Kidney (tissue), 14 donors: ENCODE measurements around the gene CCDC74A. TPM values are rescaled to one million over a fixed set of nuclear protein-coding genes. Genes with fewer than 3 reads are reported as not detected.
"Not testable (repeated sequence)": the region's sequence is repeated elsewhere in the genome, so short reads cannot be mapped to it uniquely, and the experiment has no call there.

Source experiments
- DNase-seq, 5 donors: peaks; one replicate each; pipeline ENCODE4 v3.0.0-alpha.2; 2013 to 2020
- FAIRE-seq: peaks from 2 replicates; lab custom pipeline; 2012; peaks lifted over from hg19 to GRCh38; lab: Jason Lieb, UNC
- H3K27ac ChIP-seq, 2 donors: one replicate each; pipeline ENCODE4 v1.7.0; 2013; ENCODE audit warnings: low read depth in 2 of 2, low read length in 2 of 2, inconsistent platforms in 1 of 2
- H3K27me3 ChIP-seq: one replicate; pipeline ENCODE4 v1.7.1; 2013; ENCODE audit warnings: low read length, inconsistent platforms; ENCODE audit not compliant: control insufficient read depth, insufficient read depth
- H3K36me3 ChIP-seq, 3 donors: one replicate each; pipeline versions ENCODE4 v1.7.0 to v1.7.1; 2013; ENCODE audit warnings: low read length in 3 of 3, control low read depth in 1 of 3, inconsistent platforms in 1 of 3; ENCODE audit not compliant: insufficient read depth in 3 of 3, control insufficient read depth in 2 of 3
- H3K4me1 ChIP-seq, 3 donors: one replicate each; pipeline versions ENCODE4 v1.7.0 to v1.7.1; 2013; ENCODE audit warnings: low read length in 3 of 3, inconsistent platforms in 1 of 3, low read depth in 1 of 3; ENCODE audit not compliant: control insufficient read depth in 2 of 3, insufficient read depth in 2 of 3
- H3K4me3 ChIP-seq, 3 donors: one replicate each; pipeline versions ENCODE4 v1.7.0 to v1.8.1; 2013; ENCODE audit warnings: low read length in 3 of 3, control low read depth in 1 of 3, inconsistent platforms in 1 of 3
- H3K9ac ChIP-seq, 3 donors: one replicate each; pipeline versions ENCODE4 v1.7.0 to v1.7.1; 2013; ENCODE audit warnings: low read length in 3 of 3, control low read depth in 1 of 3, inconsistent platforms in 1 of 3
- H3K9me3 ChIP-seq, 3 donors: one replicate each; pipeline versions ENCODE4 v1.7.0 to v1.7.1; 2013; ENCODE audit warnings: low read length in 3 of 3, control low read depth in 1 of 3, inconsistent platforms in 1 of 3; ENCODE audit not compliant: control insufficient read depth in 2 of 3, insufficient read depth in 1 of 3
- intact Hi-C: fragments of 100-400 bp; cut with DNase I; formaldehyde crosslinking; loops from one replicate; pipeline ENCODE4 v1.11.1; 2022
- polyA plus RNA-seq: library from polyadenylated mRNA; stranded (reverse); fragments of 350-450 nt; fragmentation: Illumina TruSeq; extraction: RNeasy Lipid Tissue Mini Kit (QIAGEN cat#74804); gene quantifications from one replicate; pipeline ENCODE4 v1.2.3, GENCODE V29; 2014; ENCODE audit warnings: low read depth, low replicate concordance; ENCODE audit not compliant: insufficient read depth
- total RNA-seq: library from RNA; stranded (reverse); fragmentation: NEBNext Ultra II Directional; extraction: Animal tissue kit (Norgen Biotek cat#: 25700); gene quantifications from one replicate; pipeline ENCODE4 v1.2.1, GENCODE V29; 2021
- TF ChIP-seq, protein P1 (sequence below): IDR thresholded peaks from 3 replicates; pipeline ENCODE4 v1.5.1; 2012; ENCODE audit warnings: mild to moderate bottlenecking, moderate library complexity, borderline replicate concordance; ENCODE audit not compliant: insufficient read depth; ENCODE audit errors: extremely low read depth
- donor health status: control.
- donor health status: control.
- donor health status: control.
- donor health status: control.
- donor health status: control.
- donor health status: DM: yes; HTN: yes; CAD: no.
- donor health status: Normal renal cell carcinoma (clear cell type).

CCDC74A gene
- total and polyA plus RNA-seq, 2 donors from 2014 or later: 9.5 to 10.5 TPM

DNA sequence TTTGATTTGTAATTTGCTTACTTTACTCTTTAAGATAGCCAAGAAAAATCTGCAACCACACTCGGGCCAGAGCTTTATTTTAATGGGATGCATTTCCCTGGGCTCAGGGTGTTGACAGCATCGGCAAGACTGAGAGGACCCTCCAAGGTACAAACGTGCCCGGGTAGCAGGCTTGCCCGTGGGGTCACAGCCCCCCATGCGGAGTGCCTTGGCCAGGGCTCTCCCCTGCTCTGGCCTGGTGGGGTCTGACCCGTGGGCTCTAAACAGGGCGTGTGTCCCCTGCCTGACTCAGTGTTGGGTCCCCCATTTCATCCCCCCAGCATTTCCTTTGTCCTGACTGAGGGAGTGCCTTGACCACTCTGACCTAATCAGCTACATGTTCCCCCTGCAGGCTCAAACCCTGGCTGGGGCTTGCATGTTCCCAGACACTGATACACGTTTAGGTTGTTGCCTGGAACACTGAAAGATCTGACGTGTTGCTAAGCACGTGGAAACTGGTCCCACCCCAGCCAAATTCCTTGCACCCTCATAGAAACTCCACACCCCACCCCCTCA, 42.7 kb upstream of the CCDC74A start:
- H3K9me3 ChIP-seq, H3K4me3 ChIP-seq, H3K36me3 ChIP-seq, H3K27ac ChIP-seq, DNase-seq, H3K27me3 ChIP-seq, H3K4me1 ChIP-seq, FAIRE-seq, H3K9ac ChIP-seq: not testable (repeated sequence)
- intact Hi-C loops: loop anchor here (10.0 kb wide), 1 partner anchor 1300 kb away; the partner anchor contains the start of genes MZT2B and SMPD4

DNA sequence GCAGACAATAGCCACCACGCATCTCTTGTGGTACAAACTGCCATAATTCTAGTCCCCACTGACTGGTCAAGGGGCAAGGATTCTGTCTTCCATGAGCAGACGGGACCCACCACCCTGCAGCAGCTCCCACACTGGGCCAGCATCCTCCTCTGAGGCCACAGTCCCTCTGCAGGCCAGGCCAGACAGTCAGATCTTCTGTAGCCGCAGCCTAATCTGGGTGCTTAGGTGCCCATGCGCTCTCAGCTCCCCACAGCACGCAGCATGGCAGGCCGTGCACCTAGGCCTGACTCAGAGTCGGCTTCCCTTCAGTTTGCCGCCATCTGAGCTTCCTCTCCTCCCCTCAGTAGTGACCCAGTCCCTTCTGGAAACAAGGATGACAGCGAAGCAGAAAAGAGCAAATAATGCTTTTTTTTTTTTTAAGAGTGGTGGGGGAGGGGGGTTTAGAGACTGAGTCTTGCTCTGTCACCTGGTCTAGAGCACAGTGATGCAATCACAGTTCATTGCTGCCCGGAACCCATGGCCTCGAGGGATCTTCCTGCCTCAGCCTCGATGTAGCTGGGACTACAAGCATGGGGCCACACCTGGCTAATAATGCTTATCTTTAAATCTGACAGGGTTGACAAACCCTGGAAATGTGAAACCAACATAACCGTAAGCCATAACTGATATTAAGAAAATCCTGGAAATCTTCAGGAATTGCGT, 41.3 kb upstream of the CCDC74A start:
- H3K27ac ChIP-seq, H3K4me1 ChIP-seq, H3K27me3 ChIP-seq, H3K9me3 ChIP-seq, H3K4me3 ChIP-seq, FAIRE-seq, H3K36me3 ChIP-seq, H3K9ac ChIP-seq: not testable (repeated sequence)
- peak in 1 of 5 donors; percentile 24 for DNase-seq
- intact Hi-C loops: loop anchor here (10.0 kb wide), 1 partner anchor 1302 kb away; the partner anchor contains the start of genes MZT2B and SMPD4

DNA sequence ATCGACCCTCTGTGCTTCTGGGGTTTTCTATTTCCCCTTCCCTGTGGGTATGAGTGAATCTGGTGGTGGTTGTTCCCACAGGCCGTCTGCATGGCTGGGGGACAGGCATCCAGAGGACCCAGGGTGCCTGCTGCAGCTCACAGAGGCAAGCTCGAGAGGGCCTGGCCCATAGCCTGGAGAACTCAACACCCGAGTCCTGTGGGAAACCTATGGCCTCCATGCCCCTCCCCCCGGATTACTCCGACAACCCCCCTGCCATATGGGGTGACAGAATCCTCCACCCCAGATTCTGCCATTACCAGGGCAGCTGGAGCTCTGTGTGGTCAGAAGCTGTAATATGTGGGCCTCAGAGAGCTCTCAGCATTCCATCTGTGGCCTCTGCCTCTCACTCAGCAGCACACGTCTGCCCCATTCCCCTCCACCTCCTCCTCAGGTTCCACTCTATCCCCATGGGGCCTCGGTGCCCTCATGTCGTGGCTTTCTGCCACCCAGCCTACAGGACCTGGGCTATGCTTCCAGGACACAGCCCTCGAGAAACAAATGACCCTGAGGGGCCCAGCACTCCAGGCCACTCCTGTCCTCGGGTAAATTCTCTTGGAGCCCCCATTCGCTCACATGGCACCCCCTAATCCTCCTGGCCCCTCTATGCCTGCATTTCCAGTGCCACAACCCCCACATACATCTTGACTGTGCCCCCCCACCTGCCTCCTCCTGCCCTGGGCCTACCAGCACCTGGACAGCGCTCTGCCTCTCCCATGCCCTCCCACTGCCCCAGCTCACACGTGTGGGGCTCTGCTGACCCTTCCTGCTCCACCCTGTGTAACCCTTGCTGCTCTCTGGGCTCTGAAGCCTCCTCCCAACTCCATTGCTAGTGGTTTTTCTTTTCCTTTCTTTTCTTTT, 39.1 kb upstream of the CCDC74A start:
- TF ChIP-seq, protein P1, sequence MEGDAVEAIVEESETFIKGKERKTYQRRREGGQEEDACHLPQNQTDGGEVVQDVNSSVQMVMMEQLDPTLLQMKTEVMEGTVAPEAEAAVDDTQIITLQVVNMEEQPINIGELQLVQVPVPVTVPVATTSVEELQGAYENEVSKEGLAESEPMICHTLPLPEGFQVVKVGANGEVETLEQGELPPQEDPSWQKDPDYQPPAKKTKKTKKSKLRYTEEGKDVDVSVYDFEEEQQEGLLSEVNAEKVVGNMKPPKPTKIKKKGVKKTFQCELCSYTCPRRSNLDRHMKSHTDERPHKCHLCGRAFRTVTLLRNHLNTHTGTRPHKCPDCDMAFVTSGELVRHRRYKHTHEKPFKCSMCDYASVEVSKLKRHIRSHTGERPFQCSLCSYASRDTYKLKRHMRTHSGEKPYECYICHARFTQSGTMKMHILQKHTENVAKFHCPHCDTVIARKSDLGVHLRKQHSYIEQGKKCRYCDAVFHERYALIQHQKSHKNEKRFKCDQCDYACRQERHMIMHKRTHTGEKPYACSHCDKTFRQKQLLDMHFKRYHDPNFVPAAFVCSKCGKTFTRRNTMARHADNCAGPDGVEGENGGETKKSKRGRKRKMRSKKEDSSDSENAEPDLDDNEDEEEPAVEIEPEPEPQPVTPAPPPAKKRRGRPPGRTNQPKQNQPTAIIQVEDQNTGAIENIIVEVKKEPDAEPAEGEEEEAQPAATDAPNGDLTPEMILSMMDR: no peak
- H3K27me3 ChIP-seq: no peaks in the 10 kb centered on the region
- H3K27ac ChIP-seq: no peak overlapping the region
- H3K9me3 ChIP-seq: no peaks in the 10 kb centered on the region
- DNase-seq: peak in 1 of 5 donors; percentile 82
- H3K4me3 ChIP-seq: no peak overlapping the region
- FAIRE-seq: no peak
- no peaks in the 10 kb centered on the region for H3K36me3 ChIP-seq
- peaks cover 0 to 7% (median 0%) of the 10 kb centered on the region in 3 donors for H3K4me1 ChIP-seq
- H3K9ac ChIP-seq: no peak overlapping the region
- intact Hi-C loops: loop anchor here (10.0 kb wide), 1 partner anchor 1304 kb away; the partner anchor contains the start of genes MZT2B and SMPD4

DNA sequence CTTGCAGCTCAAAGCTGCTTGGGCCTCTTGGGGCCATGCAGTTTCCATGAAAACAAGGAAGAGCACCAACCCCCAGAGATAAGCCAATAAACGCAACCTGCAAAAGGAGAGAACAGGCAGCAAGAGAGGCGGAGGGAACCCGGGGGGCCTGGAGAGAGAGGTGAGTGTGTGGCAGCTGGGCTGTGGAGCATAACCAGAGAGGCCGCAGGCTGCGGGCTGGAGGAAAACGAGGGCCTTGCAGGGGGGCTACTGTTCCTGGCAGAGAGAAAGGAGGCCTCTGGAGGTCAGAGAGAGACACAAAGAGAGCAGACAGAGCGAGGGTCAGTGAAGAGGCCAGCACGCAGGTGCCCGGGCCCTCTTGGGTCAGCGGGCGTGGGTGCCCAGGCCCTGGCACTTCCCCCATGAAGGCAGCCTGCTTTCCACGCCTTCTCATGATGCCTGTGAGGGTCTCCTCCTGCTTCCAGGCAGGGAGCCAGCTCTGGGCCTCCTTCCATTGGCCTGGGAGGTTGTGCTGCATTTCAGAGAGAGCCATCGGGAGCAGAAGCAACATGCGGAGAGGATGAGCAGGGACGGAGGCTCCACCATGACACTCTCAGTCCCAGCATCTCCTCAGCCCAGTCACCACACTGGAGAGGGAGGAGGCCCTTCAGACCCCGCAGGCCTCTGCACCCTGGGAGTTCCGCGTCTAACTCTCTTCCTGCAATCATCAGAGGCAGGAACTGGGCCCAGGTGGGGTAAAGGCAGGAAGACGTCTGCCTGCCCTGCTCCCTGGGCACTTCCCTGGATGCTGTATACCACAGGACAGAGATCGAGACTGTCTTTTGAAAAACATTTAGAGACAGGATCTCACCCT, 36.8 kb upstream of the CCDC74A start:
- peak in 4 of 5 donors; percentile 51 to 79 (median 67) for DNase-seq
- H3K4me1 ChIP-seq: peaks cover 0 to 14% (median 0%) of the 10 kb centered on the region in 3 donors
- H3K27me3 ChIP-seq, intact Hi-C loops, H3K9me3 ChIP-seq, H3K36me3 ChIP-seq, FAIRE-seq, H3K27ac ChIP-seq, H3K9ac ChIP-seq: not testable (repeated sequence)
- H3K4me3 ChIP-seq: peak overlapping the region in 1 of 3 donors; percentile 53

DNA sequence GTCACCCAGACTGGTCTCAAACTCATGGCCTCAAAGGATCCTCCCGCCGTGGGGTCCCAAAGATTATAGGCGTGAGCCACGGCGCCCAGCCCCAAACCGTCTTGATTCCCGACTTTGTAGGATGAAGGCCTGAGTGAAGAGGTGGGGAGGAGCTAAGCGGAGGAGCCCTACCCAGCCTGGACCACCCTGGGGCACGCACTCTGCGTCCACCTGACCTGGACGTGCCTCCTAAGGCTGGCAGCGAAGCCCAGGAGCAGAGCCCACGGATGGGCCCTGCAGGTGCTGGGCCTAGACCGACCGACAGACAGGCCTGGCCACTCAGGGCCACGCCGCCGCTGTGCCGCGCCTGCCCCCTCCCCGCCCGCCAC, 36.2 kb upstream of the CCDC74A start:
- intact Hi-C loops, H3K36me3 ChIP-seq, H3K27ac ChIP-seq, FAIRE-seq, H3K9me3 ChIP-seq, H3K9ac ChIP-seq, H3K27me3 ChIP-seq: not testable (repeated sequence)
- peak in 2 of 5 donors; percentile 6 to 69 for DNase-seq
- Histone ChIP-seq H3K4me1 (peaks cover 0 to 14% (median 0%) of the 10 kb centered on the region in 3 donors), H3K4me3 (peak overlapping the region in 2 of 3 donors; percentile 34 to 53)
